OCI-LY3 (cell line): ENCODE measurements around the gene PCDH18.
A peak's percentile ranks its signal among the peaks of the same experiment; 100 is the strongest.

Source experiments
- H2AFZ ChIP-seq: fragments of 200-600, 300-600 bp; shearing (Covaris generic); 2 replicates; pipeline ENCODE4 v1.6.0; 2014; ENCODE audit warnings: antibody characterized with exemption, low read depth, low read length
- H3K27ac ChIP-seq: fragments of 200-600, 300-600 bp; sonication (generic); 2 replicates; pipeline ENCODE4 v1.5.1; 2014; ENCODE audit warnings: mild to moderate bottlenecking, low read length, moderate library complexity, mixed read lengths
- H3K27me3 ChIP-seq: fragments of 200-600, 300-600 bp; sonication (generic); 2 replicates; pipeline ENCODE4 v1.6.1; 2014; ENCODE audit warnings: low read depth, low read length, mixed read lengths
- H3K36me3 ChIP-seq: fragments of 200-600, 300-600 bp; sonication (generic); replicated peaks from 2 replicates; pipeline ENCODE3; 2014; ENCODE audit warnings: low read depth, low read length, mixed read lengths
- H3K4me1 ChIP-seq: fragments of 300-600, 200-600 bp; sonication (generic); 2 replicates; pipeline ENCODE4 v1.6.1; 2014; ENCODE audit warnings: low read length, mixed read lengths
- H3K4me2 ChIP-seq: fragments of 200-600, 300-600 bp; sonication (generic); 2 replicates; pipeline ENCODE4 v1.6.1; 2014; ENCODE audit warnings: low read length, mixed read lengths
- H3K4me3 ChIP-seq: fragments of 300-600, 200-600 bp; sonication (generic); 2 replicates; pipeline ENCODE4 v1.5.1; 2014; ENCODE audit warnings: antibody characterized with exemption, mild to moderate bottlenecking, low read length, moderate library complexity
- H3K79me2 ChIP-seq: fragments of 300-600, 200-600 bp; shearing (Covaris generic); 2 replicates; pipeline ENCODE4 v1.6.1; 2014; ENCODE audit warnings: mild to moderate bottlenecking, low read length, mixed read lengths
- H3K9ac ChIP-seq: fragments of 300-600, 200-600 bp; shearing (Covaris generic); 2 replicates; pipeline ENCODE4 v1.6.0; 2014; ENCODE audit warnings: mild to moderate bottlenecking, low read length, moderate library complexity
- H3K9me3 ChIP-seq: fragments of 200-600, 300-600 bp; shearing (Covaris generic); 2 replicates; pipeline ENCODE4 v1.6.1; 2014; ENCODE audit warnings: low read length, mixed read lengths; ENCODE audit not compliant: insufficient read depth
- H4K20me1 ChIP-seq: fragments of 200-600, 300-600 bp; sonication (generic); 2 replicates; pipeline ENCODE4 v1.6.1; 2016; ENCODE audit warnings: low read length, mixed read lengths; ENCODE audit not compliant: insufficient read depth
- EZH2phosphoT487 ChIP-seq: fragments of 200-600 bp; shearing (Covaris generic); IDR thresholded peaks from 2 replicates; pipeline ENCODE4 v1.6.1; 2018; ENCODE audit warnings: antibody characterized with exemption, mixed run types, low read depth
- TF ChIP-seq, protein P1 (sequence below): fragments of 200-600, 300-600 bp; sonication (generic); IDR thresholded peaks from 2 replicates; pipeline ENCODE4 v1.5.1; 2014; ENCODE audit warnings: antibody characterized with exemption, low read length, low read depth

The PCDH18 gene

DNA sequence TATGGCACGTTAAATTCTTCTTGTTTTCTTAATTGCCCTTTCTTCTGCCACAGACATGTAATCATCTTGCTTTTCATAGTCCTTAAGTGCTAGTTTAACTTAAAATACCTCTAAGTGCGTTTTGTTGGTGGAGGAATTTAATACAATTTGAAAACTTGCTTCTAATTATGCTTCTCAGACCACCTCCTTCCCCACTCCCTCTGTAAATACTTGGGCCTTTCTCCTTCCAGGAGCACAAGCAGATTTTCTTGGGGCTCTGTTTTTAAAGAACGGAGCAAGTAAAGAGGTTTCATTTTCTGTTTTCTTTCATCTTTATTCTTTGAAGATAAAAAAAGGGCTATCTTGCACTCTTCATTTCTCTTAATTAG, 559 bp upstream of the PCDH18 start:
- peak overlapping the region; percentile 40 for H3K4me3 ChIP-seq
- no peaks in the 10 kb centered on the region for H4K20me1 ChIP-seq
- no peaks in the 10 kb centered on the region for H3K27me3 ChIP-seq
- no peaks in the 10 kb centered on the region for H3K79me2 ChIP-seq
- peak overlapping the region; percentile 75 for H2AFZ ChIP-seq
- H3K27ac ChIP-seq: no peak overlapping the region
- H3K4me1 ChIP-seq: no peaks in the 10 kb centered on the region
- H3K36me3 ChIP-seq: no peaks in the 10 kb centered on the region
- TF ChIP-seq EZH2phosphoT487: no peak
- TF ChIP-seq, protein P1, sequence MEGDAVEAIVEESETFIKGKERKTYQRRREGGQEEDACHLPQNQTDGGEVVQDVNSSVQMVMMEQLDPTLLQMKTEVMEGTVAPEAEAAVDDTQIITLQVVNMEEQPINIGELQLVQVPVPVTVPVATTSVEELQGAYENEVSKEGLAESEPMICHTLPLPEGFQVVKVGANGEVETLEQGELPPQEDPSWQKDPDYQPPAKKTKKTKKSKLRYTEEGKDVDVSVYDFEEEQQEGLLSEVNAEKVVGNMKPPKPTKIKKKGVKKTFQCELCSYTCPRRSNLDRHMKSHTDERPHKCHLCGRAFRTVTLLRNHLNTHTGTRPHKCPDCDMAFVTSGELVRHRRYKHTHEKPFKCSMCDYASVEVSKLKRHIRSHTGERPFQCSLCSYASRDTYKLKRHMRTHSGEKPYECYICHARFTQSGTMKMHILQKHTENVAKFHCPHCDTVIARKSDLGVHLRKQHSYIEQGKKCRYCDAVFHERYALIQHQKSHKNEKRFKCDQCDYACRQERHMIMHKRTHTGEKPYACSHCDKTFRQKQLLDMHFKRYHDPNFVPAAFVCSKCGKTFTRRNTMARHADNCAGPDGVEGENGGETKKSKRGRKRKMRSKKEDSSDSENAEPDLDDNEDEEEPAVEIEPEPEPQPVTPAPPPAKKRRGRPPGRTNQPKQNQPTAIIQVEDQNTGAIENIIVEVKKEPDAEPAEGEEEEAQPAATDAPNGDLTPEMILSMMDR: no peak
- peak overlapping the region; percentile 11; the same call in 1 of the 2 replicates for H3K9ac ChIP-seq
- H3K9me3 ChIP-seq: no peaks in the 10 kb centered on the region
- peak overlapping the region; percentile 47 for H3K4me2 ChIP-seq

DNA sequence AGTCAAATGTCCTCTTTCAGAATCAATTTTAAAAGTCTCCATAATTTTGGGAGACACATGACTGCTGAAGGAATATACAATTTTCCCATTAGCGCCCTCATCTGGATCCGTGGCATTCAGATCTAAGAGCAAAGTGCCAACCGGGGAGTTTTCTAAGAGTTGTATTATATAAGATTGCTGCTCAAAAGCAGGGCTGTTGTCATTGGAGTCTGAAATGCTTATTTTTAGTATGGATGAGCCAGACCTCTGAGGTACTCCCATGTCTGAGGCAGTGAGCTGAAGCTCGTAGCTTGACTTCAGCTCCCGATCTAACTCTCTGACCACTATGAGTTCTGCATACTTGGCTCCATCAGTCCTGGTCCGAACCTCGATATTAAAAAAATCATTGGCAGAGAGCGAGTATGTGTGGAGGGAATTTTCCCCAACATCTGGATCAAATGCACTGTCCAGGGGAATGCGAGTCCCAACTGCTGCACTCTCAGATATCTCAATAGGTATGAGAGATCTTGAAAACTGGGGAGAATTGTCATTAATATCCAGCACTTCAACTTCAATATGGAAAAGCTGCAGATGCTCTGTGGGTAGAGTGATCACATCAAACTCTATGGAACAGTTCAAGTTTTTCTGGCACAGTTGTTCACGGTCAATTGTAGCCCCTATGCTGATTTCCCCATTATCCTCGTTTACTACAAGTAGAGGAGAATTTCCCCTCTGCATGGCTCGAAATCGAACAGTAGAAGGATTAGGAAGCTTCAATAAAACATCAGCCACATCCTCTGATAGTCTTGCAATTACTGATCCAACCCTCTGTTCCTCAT, 917 bp downstream of the PCDH18 start:
- Histone ChIP-seq H3K4me1 (no peaks in the 10 kb centered on the region), H3K9ac (no peak overlapping the region), H3K4me2 (no peak overlapping the region), H3K27ac (no peak overlapping the region), H4K20me1 (no peaks in the 10 kb centered on the region), H3K4me3 (no peak overlapping the region), H3K9me3 (no peaks in the 10 kb centered on the region), H2AFZ (no peak overlapping the region), H3K36me3 (no peaks in the 10 kb centered on the region), H3K79me2 (no peaks in the 10 kb centered on the region), H3K27me3 (no peaks in the 10 kb centered on the region)
- TF ChIP-seq EZH2phosphoT487: no peak
- TF ChIP-seq, protein P1: 0 out of 2 replicates have a peak, but pooled peaks have one; percentile 11

DNA sequence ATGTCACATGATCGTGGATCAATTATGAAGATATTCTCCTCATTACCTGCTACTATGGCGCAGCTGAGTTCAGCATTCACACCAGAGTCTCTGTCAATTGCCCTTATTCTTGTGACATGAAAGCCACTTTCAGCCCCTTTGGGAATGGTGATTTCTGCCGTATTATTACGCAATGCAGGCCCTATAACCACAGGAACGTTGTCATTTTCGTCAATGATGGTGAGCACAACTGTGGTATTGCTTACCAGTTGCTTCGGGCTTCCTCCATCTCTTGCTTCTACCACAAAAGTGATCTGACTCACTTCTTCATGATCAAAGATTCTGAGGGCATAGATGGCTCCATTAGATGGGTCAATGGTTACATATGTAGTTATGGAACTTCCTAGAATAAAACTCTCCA, 2.1 kb downstream of the PCDH18 start:
- no peaks in the 10 kb centered on the region for H3K9me3 ChIP-seq
- no peak overlapping the region for H3K9ac ChIP-seq
- H3K79me2 ChIP-seq: no peaks in the 10 kb centered on the region
- H3K27ac ChIP-seq: no peak overlapping the region
- no peak overlapping the region for H3K4me2 ChIP-seq
- TF ChIP-seq EZH2phosphoT487: no peak
- TF ChIP-seq, protein P1: no peak
- no peaks in the 10 kb centered on the region for H3K27me3 ChIP-seq
- H4K20me1 ChIP-seq: no peaks in the 10 kb centered on the region
- no peak overlapping the region for H2AFZ ChIP-seq
- no peak overlapping the region for H3K4me3 ChIP-seq
- H3K36me3 ChIP-seq: no peaks in the 10 kb centered on the region
- H3K4me1 ChIP-seq: no peaks in the 10 kb centered on the region

GRCh38 chr4:137529432-137529831, 2.9 kb downstream of the PCDH18 start:
- H3K27me3 ChIP-seq: no peaks in the 10 kb centered on the region
- H3K4me1 ChIP-seq: no peaks in the 10 kb centered on the region
- H4K20me1 ChIP-seq: no peaks in the 10 kb centered on the region
- TF ChIP-seq, protein P1: no peak
- TF ChIP-seq EZH2phosphoT487: no peak
- no peak overlapping the region for H3K9ac ChIP-seq
- no peak overlapping the region for H2AFZ ChIP-seq
- no peak overlapping the region for H3K27ac ChIP-seq
- no peak overlapping the region for H3K4me3 ChIP-seq
- no peaks in the 10 kb centered on the region for H3K9me3 ChIP-seq
- no peaks in the 10 kb centered on the region for H3K79me2 ChIP-seq
- no peaks in the 10 kb centered on the region for H3K36me3 ChIP-seq
- H3K4me2 ChIP-seq: no peak overlapping the region
